ENCODE measurements around the gene TRIM32.

The TRIM32 gene

DNA sequence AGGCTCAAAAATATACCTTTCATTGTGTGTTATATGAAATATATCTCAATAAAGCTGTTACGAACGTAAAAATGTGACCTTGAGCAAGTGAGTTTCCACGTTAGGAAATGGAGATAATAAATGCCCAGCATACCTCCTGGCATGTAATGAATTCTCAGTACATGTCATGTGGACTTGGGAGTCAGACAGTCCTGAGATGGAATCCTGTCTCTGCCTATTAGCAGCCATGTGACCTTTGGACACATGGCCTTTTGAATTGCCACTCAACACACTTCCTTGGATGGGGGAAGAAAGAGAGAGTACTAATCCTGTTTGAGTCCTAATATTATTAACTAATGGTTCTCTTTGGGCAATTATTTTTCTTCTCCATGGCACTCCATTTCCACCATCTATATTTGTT is 25.7 kb downstream of the TRIM32 start:
- DNase-seq, result no peak

DNA sequence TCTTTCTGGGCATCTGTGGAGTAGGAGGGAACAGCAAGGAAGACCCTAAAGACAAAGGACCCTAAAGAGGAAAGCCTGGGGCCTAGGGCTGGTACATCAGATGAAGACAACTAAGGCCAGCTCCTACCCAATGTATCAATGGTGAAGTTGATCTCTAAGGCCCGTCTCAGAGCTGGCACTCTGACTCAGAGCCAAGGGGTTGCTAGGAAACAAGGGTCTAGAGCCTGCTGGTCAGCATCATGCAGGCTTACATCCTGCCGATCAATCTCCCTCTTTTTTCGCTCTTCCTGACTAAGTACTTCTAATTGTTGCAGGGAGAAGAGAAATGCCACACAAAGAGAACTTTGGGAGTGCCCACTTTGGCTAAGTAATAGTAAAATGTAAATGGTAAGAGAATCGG is 26.2 kb downstream of the TRIM32 start:
- DNase-seq, result no peak

DNA sequence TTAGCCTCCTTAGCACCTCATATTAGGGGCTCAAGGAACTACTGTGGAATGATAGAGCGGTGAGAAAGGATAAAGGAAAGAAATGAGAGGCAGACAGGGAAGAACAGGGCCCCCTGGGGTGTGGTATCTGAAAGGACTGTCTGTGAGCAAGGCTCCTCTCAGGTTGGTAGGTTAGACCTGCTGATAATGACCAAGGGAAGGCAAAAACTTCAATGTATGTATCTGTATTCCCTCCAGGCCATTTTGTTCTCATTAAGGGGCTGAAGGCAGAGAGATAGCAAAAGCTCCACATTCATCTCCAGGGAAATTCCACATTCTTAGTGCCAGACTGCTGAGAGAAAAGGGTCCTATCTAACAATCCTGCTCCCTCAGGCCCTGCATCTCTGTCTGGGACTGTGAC is 28.6 kb downstream of the TRIM32 start:
- DNase-seq, result no peak

DNA sequence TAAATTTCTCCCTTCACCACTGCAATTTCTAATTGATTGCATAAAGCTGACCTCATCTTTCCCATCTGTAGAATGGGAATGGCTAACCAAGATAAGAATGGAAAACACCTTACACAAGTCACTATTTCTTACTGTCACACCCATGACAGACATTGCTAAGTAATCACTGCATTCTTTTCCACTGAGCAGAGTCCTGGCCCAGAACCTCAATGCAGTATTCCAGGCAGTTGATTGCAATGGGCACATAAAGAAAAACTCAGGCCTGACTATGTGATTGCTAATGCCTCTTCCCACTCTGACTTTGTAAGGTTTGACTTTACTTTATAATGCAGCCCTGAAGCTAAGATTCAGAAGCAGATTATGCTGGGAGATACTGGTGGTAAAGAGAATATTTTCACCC is 29.3 kb downstream of the TRIM32 start:
- no peak for DNase-seq

DNA sequence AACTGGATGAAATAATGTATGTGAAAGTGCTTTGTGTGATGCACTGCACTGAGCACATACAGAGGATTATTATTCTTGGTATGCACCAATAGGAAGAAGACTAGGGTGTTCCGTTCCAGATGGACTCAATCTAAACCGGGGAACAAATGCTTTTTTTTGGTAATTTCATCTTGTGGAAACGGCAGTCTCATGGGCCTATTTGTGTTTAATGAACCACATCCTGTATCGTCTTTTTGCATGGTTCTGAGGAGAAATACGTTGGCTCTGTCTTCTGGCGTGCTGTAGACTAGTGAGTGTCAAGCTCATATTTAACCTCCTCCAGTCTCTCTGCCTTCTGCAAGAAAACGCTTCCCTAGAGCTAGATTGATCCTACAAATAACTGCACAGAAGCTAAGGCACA is 30.0 kb downstream of the TRIM32 start:
- DNase-seq, result no peak

DNA sequence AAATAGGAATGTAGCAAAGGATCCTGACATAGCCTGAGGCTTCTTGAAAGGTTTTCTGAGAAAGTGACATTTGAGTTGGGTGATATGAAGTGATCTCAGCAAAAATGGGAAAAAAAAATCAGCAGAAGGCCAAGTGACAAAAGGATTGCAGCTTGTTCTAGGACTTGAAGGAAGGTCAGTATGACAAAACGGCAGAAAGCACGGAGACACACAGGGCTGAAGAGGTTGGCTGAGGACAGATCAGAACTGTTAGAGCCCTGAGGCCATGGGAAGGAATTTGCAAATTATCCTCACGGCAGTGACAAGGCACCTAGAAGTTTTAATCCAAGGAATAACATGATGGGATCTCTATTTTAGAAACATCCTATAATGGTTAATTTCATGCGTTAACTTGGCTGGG is 31.0 kb downstream of the TRIM32 start:
- DNase-seq, result no peak

DNA sequence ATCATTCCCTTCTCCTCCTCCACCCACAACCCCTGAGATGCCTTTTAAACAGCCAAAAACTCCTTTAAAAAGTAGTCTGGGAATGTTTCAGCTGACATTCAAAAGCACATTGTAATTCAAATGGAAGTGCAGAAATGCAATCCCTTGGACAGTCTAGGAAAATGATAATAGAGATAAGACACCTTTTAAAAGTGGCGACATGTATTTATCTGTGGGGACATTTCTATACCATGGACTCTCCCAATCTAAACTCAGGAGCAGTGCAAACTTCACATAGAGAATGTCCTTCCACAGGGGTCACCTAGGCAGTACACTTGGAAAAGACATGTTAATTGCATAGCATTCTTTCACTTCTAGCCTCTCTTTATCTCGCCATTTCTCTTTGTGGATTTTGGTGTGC is 33.0 kb downstream of the TRIM32 start:
- no peak for DNase-seq

DNA sequence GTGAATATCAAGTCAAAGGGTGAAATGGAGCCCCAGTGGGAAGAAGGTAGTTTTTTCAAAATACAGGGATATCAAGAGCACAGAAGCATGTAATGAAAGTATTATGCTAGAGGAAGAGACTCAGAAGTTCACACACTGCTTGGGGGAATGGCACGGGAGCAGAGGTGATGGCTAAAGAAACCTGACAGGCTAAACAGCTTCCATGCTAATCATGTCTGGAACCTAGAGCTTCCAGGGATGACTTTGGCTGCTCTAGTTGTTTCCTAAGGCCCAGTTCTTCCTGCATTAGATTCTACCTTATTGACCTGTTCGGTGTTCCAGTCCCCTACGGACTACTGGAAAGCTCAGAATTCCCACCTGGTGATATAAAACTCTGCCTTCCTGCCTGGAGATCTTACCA is 34.3 kb downstream of the TRIM32 start:
- DNase-seq, result no peak

DNA sequence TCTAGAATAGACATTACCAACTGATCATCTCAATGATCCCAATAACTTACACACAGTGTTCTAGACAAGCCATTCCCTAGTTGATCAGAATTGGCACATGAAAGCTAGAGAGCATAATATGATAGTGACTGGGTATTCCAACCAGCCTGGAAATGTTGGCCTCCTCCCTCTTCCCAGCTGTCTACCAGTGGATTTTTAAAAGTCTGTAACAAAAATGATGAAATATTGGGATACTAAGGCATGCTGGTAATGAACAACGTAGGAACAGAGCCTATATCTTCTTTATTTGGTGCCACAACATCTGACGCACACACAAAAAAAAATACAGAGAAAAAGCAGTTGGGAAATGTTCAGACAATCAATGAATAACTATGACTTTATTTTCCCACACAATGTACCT is 34.8 kb downstream of the TRIM32 start:
- no peak for DNase-seq

DNA sequence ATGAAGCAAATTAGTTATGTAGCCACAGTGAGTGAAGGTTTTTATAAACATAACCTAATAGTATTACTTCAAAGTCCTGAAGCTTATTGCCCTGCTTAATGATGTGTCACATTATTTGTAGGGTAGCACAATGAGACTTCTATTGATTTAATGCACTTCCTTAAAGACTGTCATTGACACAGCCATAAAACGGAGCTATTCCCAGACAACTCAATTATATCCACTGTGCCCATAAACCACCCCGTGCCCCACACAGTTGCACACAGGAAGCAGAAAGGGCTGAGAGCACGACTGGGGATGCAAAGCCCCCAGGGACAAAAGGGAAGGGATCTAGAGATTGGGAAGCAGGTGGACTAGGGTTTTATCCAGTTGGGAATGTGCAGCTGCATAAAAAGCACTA is 37.0 kb downstream of the TRIM32 start:
- DNase-seq, result no peak

DNA sequence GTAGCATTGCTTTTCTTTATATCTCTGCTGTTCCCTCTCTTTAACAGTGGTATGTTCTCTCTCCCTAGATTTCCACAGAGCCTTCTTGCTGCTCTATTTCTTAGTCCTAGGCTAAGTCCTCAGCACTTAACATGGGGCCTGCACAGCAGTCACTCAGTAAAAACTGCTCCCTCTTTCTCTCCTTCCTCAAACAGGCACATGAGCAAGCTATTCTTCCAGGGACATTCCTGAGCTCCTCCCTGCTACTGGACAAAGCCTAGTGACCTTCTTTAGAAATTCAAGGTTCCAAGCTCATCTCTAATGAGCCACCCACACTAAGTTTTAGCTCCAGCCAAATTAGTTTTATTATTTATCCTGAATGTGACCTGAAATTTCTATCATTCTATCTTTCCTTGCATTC is 39.5 kb downstream of the TRIM32 start:
- no peak for DNase-seq

DNA sequence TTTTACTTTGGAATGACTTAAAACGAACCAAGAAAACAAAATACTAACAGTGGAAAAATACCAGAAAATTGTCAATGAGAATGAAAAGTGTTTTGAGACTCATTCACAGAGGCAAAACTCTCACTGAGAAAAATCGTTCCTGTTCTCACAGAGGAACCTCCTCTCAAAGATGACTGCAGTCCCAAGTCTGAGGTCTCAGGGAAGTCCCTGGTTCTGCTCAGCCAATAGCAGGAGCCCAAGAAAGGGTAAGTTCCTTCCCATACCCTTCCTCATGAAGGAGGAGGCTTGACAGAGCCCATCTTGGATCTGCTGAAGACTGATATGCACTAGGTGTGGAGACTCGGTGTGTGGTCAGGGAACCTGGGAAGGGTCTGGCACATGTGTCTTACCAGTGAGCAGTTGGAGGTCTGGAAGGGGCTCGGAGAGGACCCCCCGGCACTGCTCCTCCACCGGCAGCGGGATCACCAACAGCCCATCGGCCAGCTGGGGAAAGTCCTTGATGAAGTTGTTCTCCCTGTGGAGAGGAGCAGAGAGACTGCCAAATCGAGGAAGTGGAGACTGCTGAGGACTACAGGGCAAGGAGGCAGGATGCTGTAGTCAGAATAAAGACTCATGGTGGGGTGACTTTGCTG is 46.0 kb downstream of the TRIM32 start:
- DNase-seq, result no peak

DNA sequence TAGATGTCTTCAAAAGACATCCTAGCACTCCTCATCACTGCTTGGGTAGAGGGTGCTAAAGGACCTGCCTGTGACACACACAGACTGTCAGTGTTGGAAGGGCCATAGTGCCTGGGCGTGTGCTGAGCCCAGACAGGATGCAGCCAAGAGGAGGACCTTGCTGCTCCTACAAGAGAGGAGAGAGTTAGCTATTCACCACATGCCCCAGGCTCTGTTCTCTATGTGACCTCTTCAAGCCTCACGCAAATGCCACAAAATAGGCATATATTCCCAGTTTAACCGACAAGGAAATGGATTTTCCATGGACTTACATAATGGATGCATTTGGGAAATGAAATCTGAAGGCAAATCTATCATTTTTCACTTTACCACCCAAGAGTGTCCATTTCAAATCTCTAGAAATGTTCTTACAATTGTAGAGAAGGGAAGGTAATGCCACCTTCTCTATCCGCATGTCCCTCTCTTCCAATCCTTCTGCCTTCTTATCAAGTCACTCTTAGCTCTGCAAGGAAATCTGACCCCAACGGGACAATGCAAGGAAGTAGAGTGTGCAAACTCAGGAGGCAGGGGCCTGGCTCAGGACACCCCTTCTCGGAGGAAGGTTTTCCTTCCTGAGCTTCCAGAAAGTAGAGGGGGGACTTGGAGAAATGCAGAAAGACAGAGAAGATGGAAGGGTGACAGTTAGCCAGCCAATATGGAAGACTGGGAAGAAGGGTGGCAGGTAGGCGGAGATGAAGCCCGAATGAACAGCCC is 49.5 kb downstream of the TRIM32 start:
- no peak for DNase-seq

DNA sequence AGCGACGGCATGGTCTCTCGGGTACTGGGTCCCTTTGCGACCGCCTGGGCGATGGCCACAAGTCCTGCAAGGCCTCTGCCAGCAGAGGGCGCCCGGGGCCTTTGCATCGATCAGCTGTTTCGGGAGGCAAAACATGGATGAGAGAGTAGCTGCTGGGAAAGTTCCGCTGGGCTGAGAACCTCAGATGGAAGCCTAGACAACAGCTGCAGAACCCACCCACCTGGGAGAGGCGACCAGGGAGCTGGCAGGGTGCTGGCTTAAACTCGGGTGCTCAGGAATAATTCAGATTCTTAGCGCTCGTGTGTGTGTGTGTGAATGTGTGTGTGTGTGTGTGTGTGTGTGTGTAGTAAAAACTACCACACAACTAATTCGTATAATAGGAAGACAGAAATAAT is 50.0 kb downstream of the TRIM32 start:
- DNase-seq, result peak; percentile 68

DNA sequence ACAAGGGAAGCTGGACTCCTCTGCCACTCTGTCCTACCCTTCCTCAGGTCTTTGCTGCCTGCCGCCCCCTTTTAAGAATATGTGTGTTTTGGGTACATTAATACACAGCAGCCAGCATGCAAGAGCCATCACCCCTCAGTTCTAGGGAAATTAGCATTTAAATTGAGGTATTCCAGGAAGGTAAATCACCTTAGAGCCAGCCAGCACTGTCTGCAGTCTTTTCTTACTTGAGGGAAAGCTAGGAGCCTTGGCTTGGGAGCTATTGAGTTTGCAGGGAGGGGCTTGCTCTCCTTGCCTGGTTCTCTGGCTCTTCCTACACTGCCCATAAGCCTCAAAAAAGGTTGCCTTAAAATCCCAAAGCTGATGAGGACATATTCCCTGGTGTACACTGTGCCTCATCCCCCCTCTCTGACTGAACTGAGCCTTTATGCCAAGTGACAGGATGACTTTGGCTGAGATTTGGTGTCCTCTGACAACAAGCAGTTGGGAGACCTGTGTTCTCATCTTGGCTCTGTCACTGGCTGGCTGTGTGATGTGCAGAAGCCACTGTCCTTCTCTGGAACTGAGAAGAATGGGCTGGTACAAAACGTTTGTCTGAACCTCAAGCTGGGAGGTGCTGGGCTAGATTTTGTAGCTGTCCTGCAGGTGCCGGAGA is 54.1 kb downstream of the TRIM32 start:
- no peak for DNase-seq

DNA sequence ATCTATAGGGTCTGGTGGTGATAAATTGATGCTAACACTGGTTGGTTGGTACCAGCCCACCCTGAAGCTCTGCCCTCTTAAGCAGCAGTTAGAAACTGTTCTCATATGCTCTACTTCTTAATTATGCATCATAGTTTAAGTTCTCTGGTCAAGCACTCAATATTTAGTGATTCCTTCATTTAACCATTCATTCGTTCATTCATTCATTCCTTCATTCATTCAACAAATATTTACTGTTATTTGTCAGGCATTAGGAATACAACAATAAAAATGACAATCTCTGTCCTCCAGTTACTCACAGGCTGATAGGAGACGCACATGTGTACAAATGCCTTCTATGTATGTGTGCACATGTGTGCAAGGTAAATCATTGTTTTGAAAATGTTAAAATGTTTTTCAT is 54.6 kb downstream of the TRIM32 start:
- no peak for DNase-seq

DNA sequence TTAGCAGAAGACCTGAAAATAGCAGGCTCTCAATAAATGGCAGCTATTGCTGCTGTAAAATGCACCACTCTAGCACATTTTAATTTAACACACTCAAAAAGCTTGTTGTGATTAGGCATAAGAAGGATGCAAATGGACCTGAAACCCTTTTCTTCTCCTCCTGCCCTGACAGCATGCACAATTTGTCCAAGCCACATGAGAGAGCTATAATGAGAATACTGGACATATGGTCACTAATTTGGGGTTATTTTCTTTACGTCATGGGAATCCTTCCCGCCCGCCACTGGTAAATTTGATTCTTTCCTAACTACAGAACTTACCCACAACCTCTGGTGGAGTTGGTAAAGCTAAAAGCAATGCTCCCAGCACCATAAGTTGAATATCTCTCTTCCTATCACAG is 62.1 kb downstream of the TRIM32 start:
- DNase-seq, result no peak

DNA sequence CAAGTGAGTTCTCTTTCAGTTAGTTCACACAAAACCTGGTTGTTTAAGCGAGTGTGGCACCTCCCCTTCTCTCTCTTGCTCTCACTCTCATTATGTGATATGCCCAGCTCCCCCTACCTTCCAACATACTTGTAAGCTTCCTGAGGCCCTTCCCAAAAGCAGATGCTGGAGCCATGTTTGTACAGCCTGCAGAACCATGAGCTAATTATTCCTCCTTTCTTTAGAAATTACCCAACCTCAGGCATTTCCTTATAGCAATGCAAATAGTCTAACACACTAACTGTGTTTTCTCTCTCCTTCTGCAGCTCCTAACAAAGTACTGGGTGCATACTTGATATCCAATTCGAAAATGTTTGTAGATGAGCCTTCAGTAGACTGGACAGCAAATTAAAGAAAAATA is 62.7 kb downstream of the TRIM32 start:
- no peak for DNase-seq

DNA sequence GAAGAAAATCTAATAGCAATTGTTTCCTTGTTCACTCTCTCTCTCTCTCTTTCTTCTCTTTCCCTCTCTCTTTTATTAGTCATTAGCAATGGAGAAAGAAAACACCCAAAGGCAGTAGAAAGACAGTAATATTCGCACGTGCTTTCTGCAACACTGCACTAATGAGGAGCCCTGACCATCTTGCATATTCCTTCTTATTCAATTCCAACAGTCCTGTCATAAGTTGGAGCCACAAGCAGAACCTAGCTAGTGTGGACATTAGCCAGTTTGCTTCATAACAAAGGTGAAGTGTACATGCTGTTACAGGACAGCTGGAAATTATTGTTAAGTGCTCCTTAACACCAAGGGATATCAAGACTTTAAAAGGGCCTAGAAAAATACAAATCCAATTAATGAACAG is 63.4 kb downstream of the TRIM32 start:
- no peak for DNase-seq

Measured in inflammatory macrophage treated with lipopolysaccharide for 4 hours (primary cell).